GM12875 (cell line): ENCODE measurements around the gene TMEM100.

Experiments used
- H3K4me3 ChIP-seq: one replicate; pipeline ENCODE4 v1.5.1; 2011; ENCODE audit warnings: low read depth, low read length, control low read depth
- CTCF ChIP-seq: IDR thresholded peaks from 2 replicates; pipeline ENCODE4 v1.5.1; 2011; ENCODE audit warnings: low read depth, mild to moderate bottlenecking, control low read depth, inconsistent platforms, low read length, moderate library complexity, borderline replicate concordance; ENCODE audit not compliant: insufficient read depth

The TMEM100 gene

DNA sequence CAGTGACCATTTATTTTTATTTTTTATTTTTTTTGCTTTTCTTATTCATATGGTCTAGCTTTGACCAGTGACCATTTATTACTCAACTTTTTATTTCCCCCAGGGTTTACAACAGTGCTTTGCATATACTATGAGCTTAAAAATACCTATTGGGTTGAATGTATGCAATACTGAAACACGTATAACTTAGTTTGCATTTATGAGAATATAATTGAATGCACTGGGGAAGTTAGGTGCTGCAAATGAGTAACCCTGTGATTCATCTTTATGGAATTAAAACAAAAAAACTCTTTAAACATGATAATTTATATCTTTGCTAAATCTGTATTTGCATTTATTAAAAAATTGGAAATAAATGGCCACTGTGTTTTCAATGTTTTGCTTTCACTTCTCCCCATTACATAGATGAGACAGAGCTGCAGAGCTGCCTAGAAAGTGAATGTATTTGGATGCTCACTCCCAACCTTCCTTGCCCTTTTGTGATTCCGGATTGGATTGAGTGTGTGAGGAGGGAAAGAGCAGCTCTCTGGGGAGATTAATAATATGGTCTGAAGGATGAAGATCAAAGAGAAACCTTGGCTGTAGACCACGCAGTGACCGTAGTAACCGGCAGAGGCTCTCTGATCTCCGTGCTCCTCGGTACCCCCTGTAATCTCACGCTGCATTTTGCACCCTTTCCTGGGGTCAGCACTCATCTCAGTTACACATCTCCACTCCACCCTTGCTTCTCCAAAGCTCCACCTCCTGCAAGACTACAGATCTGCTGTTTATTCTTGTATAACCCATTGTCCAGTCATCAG is 14.3 kb downstream of the TMEM100 start:
- TF ChIP-seq CTCF = no peak
- no peak overlapping the region for H3K4me3 ChIP-seq

DNA sequence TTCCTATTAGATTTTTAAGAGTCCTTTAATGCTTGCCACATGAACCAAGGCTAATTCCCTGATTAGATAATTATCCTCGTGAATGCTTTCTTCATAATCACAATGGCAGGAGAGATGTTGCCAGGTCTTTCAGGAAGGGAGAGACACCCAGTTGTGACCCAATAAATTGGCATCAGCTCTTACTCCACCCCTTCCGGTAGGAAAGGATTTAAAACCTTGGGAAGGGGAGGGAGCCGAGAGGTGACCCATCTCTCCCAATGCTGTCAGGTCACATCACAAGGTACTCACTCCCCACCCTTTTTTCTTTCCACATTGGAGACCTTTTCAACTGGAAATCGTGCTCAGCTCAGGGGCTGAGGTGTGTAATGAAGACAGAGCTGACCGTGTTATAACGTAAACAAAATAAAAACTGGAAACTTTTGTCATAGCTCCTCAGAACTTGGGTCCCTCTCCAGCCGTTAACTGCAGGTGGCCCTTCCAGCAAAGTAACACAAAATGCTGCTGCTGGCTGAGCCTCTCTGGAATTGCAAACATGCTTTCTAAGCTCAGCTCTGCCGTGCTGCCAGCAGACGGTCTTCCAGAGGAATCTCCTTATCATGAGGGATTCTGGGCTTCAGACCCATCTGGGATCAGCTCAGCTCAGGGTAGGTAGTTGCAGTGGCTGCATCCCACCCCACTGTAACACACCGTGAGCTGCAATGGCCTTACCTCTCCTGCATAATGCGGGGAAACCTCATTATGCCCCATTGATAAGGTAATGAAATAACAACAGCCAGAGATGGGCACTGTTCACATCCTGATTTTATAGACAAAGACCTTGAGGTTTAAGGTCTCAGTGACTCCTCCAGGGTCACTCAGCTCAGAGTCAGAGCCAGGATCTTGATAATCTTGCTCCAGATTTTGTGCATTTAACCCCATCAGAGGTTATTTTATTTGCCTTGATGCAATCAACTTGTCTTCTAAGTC is 15.6 kb downstream of the TMEM100 start:
- H3K4me3 ChIP-seq = no peak overlapping the region
- no peak for TF ChIP-seq CTCF

DNA sequence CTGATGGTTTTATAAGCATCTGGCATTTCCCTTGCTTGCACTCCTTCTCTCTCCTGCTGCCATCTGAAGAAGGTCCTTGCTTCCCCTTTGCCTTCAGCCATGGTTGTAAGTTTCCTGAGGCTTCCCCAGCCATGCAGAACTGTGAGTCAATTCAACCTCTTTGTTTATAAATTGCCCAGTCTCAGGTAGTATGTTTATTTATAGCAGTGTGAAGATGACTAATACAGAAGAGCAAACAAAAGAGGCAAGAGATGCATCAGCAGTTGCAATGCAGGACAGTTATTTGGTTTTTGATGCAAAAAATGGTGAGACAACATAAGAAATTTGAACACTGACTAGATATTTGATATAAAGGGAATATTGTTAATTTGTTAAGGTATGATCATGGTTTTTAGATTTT is 16.8 kb downstream of the TMEM100 start:
- no peak for TF ChIP-seq CTCF
- H3K4me3 ChIP-seq = no peak overlapping the region

GRCh38 chr17:55704401-55704800 is 18.3 kb downstream of the TMEM100 start:
- H3K4me3 ChIP-seq = no peak overlapping the region
- TF ChIP-seq CTCF = no peak

- no peak for TF ChIP-seq CTCF
These were observed 20.5 kb downstream of the TMEM100 start for GRCh38 chr17:55702150-55702549.

DNA sequence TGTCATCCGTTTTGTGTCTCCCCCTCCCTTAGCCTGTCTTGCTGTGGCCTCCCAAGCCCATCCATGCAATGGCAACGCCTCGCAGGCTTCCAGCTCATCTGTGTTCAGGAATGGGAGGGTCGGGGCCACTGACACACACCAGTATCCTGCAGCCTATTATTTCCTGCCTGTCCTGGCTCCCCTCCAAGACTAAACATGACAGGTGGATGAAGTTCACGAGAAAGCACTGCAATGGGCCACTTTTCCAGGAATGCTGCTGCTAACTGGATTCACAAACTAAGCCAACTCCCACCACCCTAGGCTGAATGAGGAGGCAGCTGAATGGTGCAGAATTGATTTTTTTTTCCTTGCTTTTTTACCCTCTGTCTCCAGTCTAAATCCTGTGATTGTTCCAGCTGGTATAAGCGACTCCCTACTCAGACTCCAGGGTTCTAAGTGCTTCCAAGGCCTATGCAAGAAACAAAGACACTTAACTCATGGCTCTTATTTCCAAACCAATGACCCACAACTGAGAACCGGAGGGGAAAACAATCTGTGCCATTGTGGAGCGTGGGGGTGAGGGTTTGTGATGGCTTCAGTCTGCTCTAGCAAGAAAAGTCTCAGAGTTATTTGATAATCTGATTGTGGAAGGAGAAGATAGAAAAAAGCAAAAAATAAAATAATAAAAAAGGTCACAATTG is 23.3 kb downstream of the TMEM100 start:
- no peak for TF ChIP-seq CTCF
- no peak overlapping the region for H3K4me3 ChIP-seq

More at GRCh38 chr17:55702150-55702549, 20.5 kb downstream of the TMEM100 start:
- H3K4me3 ChIP-seq = no peak overlapping the region
